ENCODE results near the gene PTN.

PTN gene

DNA sequence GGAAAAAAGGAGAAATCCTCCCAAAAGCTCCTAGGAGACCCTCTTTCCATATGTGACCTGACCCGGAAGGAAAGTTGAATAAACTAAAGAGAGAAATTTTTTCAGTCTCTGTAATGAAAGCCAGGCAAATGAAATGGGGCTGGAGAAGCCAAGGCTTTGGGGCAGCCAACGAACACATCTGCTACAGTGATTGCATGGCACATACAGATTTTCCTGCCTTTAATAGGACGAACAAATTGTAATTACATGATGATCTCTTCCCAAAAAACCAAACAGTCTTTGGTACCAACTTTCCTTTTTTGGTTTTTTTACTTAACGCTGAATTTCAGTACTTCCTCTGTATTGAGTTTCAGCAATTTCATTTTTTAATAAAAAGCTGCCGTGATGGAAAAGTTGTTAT, 23.5 kb upstream of the PTN start:
- TF ChIP-seq, protein P1, sequence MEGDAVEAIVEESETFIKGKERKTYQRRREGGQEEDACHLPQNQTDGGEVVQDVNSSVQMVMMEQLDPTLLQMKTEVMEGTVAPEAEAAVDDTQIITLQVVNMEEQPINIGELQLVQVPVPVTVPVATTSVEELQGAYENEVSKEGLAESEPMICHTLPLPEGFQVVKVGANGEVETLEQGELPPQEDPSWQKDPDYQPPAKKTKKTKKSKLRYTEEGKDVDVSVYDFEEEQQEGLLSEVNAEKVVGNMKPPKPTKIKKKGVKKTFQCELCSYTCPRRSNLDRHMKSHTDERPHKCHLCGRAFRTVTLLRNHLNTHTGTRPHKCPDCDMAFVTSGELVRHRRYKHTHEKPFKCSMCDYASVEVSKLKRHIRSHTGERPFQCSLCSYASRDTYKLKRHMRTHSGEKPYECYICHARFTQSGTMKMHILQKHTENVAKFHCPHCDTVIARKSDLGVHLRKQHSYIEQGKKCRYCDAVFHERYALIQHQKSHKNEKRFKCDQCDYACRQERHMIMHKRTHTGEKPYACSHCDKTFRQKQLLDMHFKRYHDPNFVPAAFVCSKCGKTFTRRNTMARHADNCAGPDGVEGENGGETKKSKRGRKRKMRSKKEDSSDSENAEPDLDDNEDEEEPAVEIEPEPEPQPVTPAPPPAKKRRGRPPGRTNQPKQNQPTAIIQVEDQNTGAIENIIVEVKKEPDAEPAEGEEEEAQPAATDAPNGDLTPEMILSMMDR (IDR thresholded peaks at IDR 0.05; ENCODE audit: insufficient read depth, low read depth, low read length, missing control alignments): no peak
- no peak for DNase-seq (ENCODE audit: low read depth)
- H3K4me3 ChIP-seq (ENCODE audit: low read depth, low read length): no peak overlapping the region

DNA sequence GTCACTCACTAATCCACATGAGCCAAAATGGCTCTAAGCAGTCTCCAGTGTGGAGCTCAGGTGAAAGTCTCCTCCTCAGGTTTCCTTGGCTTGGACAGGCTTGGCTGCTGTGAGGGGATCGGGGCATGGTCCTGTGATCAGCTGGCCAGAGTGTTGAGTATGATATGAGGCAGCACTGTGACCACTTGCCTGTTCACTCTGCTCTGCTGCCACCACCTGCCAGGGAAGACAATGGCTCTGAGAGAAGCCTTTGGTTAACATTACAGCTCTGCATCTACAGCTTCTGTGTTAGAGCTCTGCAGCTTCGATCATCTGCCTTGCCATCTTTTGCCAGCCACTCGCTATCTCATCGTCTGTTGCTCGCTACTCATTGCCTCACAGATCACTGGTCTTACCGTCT, 20.1 kb upstream of the PTN start:
- no peak overlapping the region for H3K4me3 ChIP-seq (ENCODE audit: low read depth, low read length)
- DNase-seq (ENCODE audit: low read depth): no peak
- TF ChIP-seq, protein P1 (IDR thresholded peaks at IDR 0.05; ENCODE audit: insufficient read depth, low read depth, low read length, missing control alignments): no peak

DNA sequence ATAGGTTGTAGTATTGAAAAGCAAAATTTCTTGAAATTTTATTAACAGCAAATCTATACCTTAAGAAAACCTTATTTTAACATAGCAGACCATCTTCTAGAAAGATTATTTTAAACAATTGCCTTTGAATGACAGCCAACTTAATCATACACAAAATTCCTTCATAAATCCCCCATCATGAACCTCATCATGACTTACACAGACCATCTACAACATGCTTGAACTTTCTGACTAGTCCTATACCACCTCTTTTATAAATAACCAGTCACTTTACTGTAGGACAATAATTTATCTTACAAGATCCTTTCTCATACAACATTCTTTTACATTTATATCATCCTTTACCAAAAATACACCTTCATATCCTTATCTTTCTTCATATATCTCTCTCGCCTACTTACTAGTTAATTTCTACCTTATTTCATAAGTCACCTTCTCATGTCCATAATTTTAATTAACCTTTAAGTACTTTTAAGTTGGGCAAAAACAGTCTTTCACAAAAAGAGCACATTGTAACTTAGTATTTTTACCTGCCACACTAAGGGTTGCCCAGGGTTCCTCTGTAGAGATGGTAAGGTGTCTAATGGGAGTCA, 16.6 kb upstream of the PTN start:
- TF ChIP-seq, protein P1 (IDR thresholded peaks at IDR 0.05; ENCODE audit: insufficient read depth, low read depth, low read length, missing control alignments): no peak
- H3K4me3 ChIP-seq (ENCODE audit: low read depth, low read length): no peak overlapping the region
- no peak for DNase-seq (ENCODE audit: low read depth)

DNA sequence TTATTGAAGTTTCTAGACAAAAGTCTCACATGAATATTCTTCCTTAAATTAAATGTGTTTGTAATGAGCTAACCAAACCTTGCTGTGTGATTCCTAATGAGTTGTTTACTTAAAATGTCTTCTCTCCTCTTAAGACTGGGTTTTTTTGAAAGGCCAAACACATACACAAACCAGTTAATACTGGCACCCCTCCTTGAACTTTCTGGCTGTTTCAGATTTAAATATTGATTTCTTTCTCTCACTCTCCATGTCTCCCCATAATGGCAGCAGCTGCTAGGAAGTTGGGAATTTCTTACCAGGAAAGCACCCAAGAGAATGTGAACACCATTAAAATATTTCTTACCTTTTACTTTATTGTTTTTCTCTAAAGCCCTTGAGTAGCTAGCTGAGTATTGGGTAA, 11.4 kb upstream of the PTN start:
- no peak overlapping the region for H3K4me3 ChIP-seq (ENCODE audit: low read depth, low read length)
- DNase-seq (ENCODE audit: low read depth): no peak
- TF ChIP-seq, protein P1 (IDR thresholded peaks at IDR 0.05; ENCODE audit: insufficient read depth, low read depth, low read length, missing control alignments): no peak

DNA sequence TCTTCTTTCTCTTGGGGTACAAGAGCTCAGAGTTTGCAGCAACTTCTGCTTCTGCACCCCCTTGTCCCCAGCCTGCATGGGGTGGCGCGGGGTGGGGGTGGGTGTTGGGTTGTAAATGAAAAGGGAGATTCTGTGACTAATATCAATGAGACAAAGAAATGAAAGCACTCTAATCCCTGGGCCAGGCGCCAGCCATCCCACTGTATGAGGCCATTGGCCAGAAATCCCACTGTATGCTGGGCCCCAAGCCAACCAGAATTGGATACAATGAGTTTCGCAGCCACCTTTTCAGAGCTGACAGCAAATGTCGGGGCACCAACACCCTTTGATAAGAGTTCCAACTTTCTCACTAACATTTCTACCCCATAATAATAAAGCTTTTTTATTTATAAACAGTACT, 10.9 kb upstream of the PTN start:
- H3K4me3 ChIP-seq (ENCODE audit: low read depth, low read length): no peak overlapping the region
- no peak for DNase-seq (ENCODE audit: low read depth)
- TF ChIP-seq, protein P1 (IDR thresholded peaks at IDR 0.05; ENCODE audit: insufficient read depth, low read depth, low read length, missing control alignments): no peak

DNA sequence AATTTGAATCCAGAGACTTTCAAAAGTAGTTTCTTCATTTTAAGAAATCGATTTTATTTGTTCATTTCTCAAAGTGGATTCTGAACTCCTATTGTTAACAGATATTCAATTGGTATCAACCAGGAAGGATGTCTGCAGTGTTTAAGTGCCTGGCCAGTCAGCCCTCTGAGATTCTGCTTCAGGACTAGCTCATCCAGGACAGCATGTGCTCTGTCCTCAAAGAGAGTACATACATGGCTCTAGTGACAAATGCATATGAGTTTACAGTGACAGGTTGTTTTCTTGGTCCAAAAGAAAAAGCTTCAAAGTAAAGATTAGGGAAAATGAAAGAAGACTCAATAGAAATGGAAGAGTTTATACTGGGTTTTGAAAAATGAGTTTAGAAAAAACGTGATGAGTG, 8.4 kb upstream of the PTN start:
- TF ChIP-seq, protein P1 (IDR thresholded peaks at IDR 0.05; ENCODE audit: insufficient read depth, low read depth, low read length, missing control alignments): no peak
- no peak for DNase-seq (ENCODE audit: low read depth)
- no peak overlapping the region for H3K4me3 ChIP-seq (ENCODE audit: low read depth, low read length)

DNA sequence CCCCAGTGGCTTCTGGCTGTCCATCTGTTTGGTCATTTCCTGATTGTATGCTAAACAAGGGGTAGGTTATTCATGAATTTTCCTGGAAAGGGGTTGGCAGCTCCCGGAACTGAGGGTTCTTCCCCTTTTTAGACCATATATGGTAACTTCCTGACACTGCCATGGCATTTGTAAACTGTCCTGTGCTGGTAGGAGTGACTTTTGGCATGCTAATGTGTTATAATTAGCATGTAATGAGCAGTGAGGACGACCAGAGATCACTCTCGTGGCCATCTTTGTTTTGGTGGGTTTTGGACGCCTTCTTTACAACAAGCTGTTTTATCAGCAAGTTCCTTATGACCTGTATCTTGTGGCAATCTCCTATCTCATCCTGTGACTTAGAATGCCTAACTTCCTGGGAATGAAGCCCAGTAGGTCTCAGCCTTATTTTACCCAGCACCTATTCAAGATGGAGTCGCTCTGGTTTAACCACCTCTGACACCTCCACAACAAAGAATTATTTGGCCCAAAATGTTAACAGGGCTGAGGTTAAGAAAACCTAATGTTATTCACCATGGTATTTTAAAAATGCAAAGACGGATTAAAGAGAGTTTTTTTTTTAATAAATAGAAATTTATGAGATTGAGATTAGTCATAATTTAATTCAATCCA, 2.4 kb upstream of the PTN start:
- TF ChIP-seq, protein P1 (IDR thresholded peaks at IDR 0.05; ENCODE audit: insufficient read depth, low read depth, low read length, missing control alignments): no peak
- no peak overlapping the region for H3K4me3 ChIP-seq (ENCODE audit: low read depth, low read length)
- DNase-seq (ENCODE audit: low read depth): no peak
